GM12878 (cell line): ENCODE results near the gene CLCNKB. TPM values are rescaled to one million over a fixed set of nuclear protein-coding genes. Genes with fewer than 3 reads are reported as not detected.

ENCODE experiments used
- BCL3 ChIP-seq: IDR thresholded peaks from 2 replicates; pipeline ENCODE4 v1.6.1; 2011; ENCODE audit warnings: borderline replicate concordance, low read depth, mild to moderate bottlenecking, moderate library complexity, low read length; ENCODE audit not compliant: insufficient read depth, poor library complexity, severe bottlenecking
- CTCF ChIP-seq, 3 experiments: IDR thresholded peaks in 2 of 3; conservative IDR thresholded peaks in 1 of 3; 2 replicates each; pipeline ENCODE4 v1.5.1; 2011; ENCODE audit warnings: low read depth in 3 of 3, low read length in 3 of 3, mild to moderate bottlenecking in 3 of 3, control low read depth in 2 of 3, moderate library complexity in 2 of 3, inconsistent platforms in 1 of 3, mixed read lengths in 1 of 3; ENCODE audit not compliant: control insufficient read depth in 2 of 3, insufficient read depth in 1 of 3; ENCODE audit errors: extremely low read depth in 1 of 3
- EP300 ChIP-seq, 2 experiments: fragments of 150-350 bp in 1 of 2; IDR thresholded peaks; 2 replicates each; pipeline ENCODE4 v1.6.1; 2011 to 2012; ENCODE audit warnings: low read depth in 2 of 2, low read length in 2 of 2, borderline replicate concordance in 1 of 2, improper control_type of control experiment in 1 of 2, inconsistent platforms in 1 of 2; ENCODE audit not compliant: control insufficient read depth in 1 of 2
- IKZF1 ChIP-seq: fragments of 450-650 bp; conservative IDR thresholded peaks from 2 replicates; pipeline ENCODE4 v1.6.1; 2017; ENCODE audit warnings: antibody characterized with exemption, mild to moderate bottlenecking
- IRF5 ChIP-seq: fragments of 450-650 bp; IDR thresholded peaks from 2 replicates; pipeline ENCODE4 v1.6.1; 2017; ENCODE audit warnings: borderline replicate concordance
- MTA2 ChIP-seq: fragments of 450-650 bp; IDR thresholded peaks from 2 replicates; pipeline ENCODE4 v1.6.1; 2016; ENCODE audit warnings: low read depth, mild to moderate bottlenecking, moderate library complexity
- NR2C2 ChIP-seq: IDR thresholded peaks from 2 replicates; pipeline ENCODE4 v1.6.1; 2011; ENCODE audit warnings: borderline replicate concordance, low read depth; ENCODE audit not compliant: control insufficient read depth, insufficient read length
- PAX8 ChIP-seq: fragments of 450-650 bp; IDR thresholded peaks from 2 replicates; pipeline ENCODE4 v1.6.1; 2017; ENCODE audit warnings: mild to moderate bottlenecking, moderate library complexity
- RAD21 ChIP-seq: IDR thresholded peaks from 2 replicates; pipeline ENCODE4 v1.6.1; 2011; ENCODE audit warnings: mild to moderate bottlenecking, low read depth, low read length, moderate library complexity; ENCODE audit not compliant: insufficient read depth
- RELA ChIP-seq: fragments of 450-650 bp; IDR thresholded peaks from 2 replicates; pipeline ENCODE4 v1.8.0; 2014; ENCODE audit warnings: borderline replicate concordance; ENCODE audit not compliant: partially characterized antibody
- SPI1 ChIP-seq: IDR thresholded peaks from 2 replicates; pipeline ENCODE4 v1.6.1; 2011; ENCODE audit warnings: low read depth, mild to moderate bottlenecking, low read length, moderate library complexity, borderline replicate concordance; ENCODE audit not compliant: insufficient read depth
- TCF3 ChIP-seq: IDR thresholded peaks from 2 replicates; pipeline ENCODE4 v1.6.1; 2012; ENCODE audit warnings: low read depth, mild to moderate bottlenecking, low read length, borderline replicate concordance; ENCODE audit not compliant: insufficient read depth
- ZNF592 ChIP-seq: fragments of 450-650 bp; IDR thresholded peaks from 2 replicates; pipeline ENCODE4 v1.6.1; 2017; ENCODE audit warnings: mild to moderate bottlenecking, moderate library complexity
- polyA plus RNA-seq, 11 experiments: library from polyadenylated mRNA; depleted of rRNA in 4 of 11; unstranded in 6 of 11; stranded (reverse) in 5 of 11; fragments of >200 nt; fragmentation: Nextera tagmentation in 4 of 11; fragmentation: Illumina TruSeq in 1 of 11; extraction: Ambion mirVana in 4 of 11; extraction: Trizol in 1 of 11; gene quantifications; 1 replicate in 1 of 11; 2 replicates in 10 of 11; pipeline versions ENCODE4 v1.2.1 to v1.2.3, GENCODE V29; 2011 to 2016; ENCODE audit warnings: inconsistent platforms in 2 of 11, missing spikeins in 2 of 11, low read depth in 1 of 11
- total RNA-seq, 4 experiments: library from RNA; depleted of rRNA in 3 of 4; stranded (reverse); fragments of >200 nt in 3 of 4; fragmentation: Illumina TruSeq in 1 of 4; extraction: Trizol in 1 of 4; gene quantifications; 2 replicates each; pipeline versions ENCODE4 v1.2.1 to v1.2.3, GENCODE V29; 2013 to 2021

CLCNKB gene
- total and polyA plus RNA-seq, 10 of the 15 experiments (the other 5 are each of a cell fraction or from before 2014, with no cell fraction given): 0.05 TPM; not detected in 9

DNA sequence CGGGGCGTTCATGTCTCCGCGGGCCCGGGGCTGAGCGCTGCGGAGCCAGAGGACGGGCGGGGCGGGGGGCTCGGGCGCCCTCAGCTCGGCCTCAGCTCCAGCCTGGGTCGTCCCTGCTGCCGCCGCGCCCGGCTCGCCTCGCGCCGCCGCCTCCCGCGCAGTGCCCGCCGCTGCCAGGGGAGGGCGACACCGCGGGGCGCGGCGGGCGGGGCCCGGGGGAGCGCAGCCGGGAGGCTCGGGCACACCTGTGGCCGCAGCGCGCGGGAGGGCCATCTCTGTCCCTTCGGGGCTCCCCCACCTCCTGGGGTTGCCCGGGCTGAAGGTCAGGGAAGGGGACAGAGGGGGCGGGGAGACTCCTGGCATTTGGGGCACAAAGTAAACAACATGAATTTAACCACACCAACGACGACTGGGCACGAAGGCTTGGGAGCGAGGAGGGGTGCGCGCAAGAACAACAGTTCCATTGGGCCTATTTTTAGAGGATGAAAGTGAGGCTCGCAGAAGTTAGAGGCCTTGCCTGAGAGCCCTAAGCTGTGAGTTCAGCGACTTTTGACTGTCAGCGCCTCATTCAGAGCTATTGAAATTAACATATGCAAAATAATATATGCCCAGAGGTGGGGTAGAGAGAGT is 30.0 kb downstream of the CLCNKB start, which contains the start of gene FAM131C (continued):
- peak; percentile 31; the same call in 1 of the 2 replicates for TF ChIP-seq IKZF1
- no peak for TF ChIP-seq NR2C2
- TF ChIP-seq TCF3: 0 out of 2 replicates have a peak, but pooled peaks have one; percentile 46
- 0 out of 2 replicates have a peak, but pooled peaks have one; percentile 22 for TF ChIP-seq RAD21
- TF ChIP-seq MTA2: no peak
- TF ChIP-seq RELA: no peak
- peak; percentile 11 to 33 (median 15); a peak in 4 of 6 replicates for TF ChIP-seq CTCF (IDR thresholded peaks at IDR 0.05 in 2 of 3, conservative IDR thresholded peaks at IDR 0.05 in 1 of 3; ENCODE audit: control insufficient read depth in 2 of 3, extremely low read depth in 1 of 3, insufficient read depth in 1 of 3, low read depth in 3 of 3, low read length in 3 of 3)
- TF ChIP-seq SPI1: no peak
- TF ChIP-seq BCL3: no peak
- TF ChIP-seq ZNF592: no peak
- no peak for TF ChIP-seq PAX8
- TF ChIP-seq IRF5: no peak
- TF ChIP-seq EP300 (IDR thresholded peaks at IDR 0.05; ENCODE audit: borderline replicate concordance in 1 of 2, control insufficient read depth in 1 of 2, low read depth in 2 of 2, low read length in 2 of 2): no peak
